Sigmoid colon (tissue), 4 donors: ENCODE data around the gene SLC30A2.

ENCODE experiments used
- CTCF ChIP-seq, 4 experiments: fragments of 450-650 bp in 3 of 4; fragments of 200-600 bp in 1 of 4; IDR thresholded peaks; one replicate each; pipeline ENCODE4 v1.5.1; 2016 to 2019; ENCODE audit warnings: antibody characterized with exemption in 4 of 4, mild to moderate bottlenecking in 3 of 4, moderate library complexity in 2 of 4
- EP300 ChIP-seq, 4 donors: sonication (generic); formaldehyde crosslinking; IDR thresholded peaks; one replicate each; pipeline ENCODE4 v1.6.1; 2017; ENCODE audit warnings: antibody characterized with exemption in 4 of 4

GRCh38 chr1:26029054-26029863 lies 16.7 kb downstream of the SLC30A2 start:
- TF ChIP-seq EP300 (IDR thresholded peaks at IDR 0.05) (no peak), CTCF (IDR thresholded peaks at IDR 0.05) (no peak)
